Measurements from ENCODE around the gene OTOG. TPM values are rescaled to one million over a fixed set of nuclear protein-coding genes. Genes with fewer than 3 reads are reported as not detected.
A peak's percentile ranks its signal among the peaks of the same experiment; 100 is the strongest.

OTOG gene
- total RNA-seq, 1 donor from 2014 or later, result not detected

GRCh38 chr11:17653611-17654010 is 106.6 kb downstream of the OTOG start:
- ATAC-seq, result no peak

DNA sequence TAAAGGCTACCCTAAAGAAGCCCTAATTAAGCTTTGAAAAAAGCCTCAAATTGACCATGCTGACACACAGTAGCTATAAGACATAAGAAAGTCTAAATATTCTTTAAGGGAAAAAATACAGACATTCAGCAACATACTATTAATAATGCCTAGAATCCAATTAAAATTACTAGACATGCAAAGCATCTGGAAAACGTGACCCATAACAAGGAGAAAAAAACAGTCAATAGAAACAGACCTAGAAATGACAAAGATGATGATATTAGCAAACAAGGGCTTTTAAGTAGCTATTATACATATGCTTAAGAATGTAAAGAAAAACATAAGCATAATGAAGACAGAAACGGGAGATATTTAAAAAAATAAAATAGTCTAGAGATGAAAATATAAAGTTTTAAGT is 108.6 kb downstream of the OTOG start:
- no peak for ATAC-seq

- ATAC-seq, result no peak
Measured at GRCh38 chr11:17658211-17658610, 111.2 kb downstream of the OTOG start.

- ATAC-seq, result no peak
Measured at GRCh38 chr11:17668166-17668565, 121.1 kb downstream of the OTOG start.

DNA sequence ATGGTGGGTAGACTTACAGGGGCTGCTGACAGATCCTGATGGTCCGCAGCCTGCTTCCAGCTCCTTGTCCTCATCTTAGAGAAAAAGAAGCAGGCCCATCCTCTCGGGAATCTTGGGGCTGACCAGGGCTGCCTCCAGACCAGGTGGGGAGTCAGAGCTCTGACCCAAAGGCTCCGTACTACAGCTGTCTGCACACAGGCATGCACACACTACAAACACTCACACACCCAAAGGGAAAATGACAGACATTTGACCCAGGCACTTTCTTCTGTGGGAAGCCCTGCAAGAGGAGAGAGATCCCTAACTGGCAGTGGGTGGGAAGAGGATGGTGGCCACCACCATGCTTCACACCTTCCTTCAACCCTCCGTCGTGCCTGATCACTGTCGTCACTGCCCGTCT is 125.4 kb downstream of the OTOG start:
- no peak for ATAC-seq

DNA sequence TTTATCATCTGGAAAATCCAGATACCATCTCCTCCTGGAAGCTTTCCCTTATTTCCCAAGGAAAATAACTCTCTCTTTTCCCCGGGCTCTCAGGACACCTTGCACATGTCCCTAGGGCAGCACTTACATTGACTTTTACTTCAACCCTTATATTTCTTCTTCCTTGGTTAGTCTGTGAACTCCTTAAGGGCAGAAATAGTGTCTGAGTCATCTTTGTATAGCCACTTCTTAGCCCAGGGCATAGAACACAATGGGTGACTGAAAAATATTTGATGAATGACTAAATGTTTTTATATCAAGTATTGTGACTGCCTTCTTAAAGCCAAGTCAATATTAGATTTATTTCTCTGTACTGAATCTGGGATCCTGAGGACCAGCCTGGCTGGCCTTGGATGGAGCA is 126.9 kb downstream of the OTOG start:
- ATAC-seq, result no peak

GRCh38 chr11:17682848-17683247 is 135.8 kb downstream of the OTOG start:
- ATAC-seq, result no peak

DNA sequence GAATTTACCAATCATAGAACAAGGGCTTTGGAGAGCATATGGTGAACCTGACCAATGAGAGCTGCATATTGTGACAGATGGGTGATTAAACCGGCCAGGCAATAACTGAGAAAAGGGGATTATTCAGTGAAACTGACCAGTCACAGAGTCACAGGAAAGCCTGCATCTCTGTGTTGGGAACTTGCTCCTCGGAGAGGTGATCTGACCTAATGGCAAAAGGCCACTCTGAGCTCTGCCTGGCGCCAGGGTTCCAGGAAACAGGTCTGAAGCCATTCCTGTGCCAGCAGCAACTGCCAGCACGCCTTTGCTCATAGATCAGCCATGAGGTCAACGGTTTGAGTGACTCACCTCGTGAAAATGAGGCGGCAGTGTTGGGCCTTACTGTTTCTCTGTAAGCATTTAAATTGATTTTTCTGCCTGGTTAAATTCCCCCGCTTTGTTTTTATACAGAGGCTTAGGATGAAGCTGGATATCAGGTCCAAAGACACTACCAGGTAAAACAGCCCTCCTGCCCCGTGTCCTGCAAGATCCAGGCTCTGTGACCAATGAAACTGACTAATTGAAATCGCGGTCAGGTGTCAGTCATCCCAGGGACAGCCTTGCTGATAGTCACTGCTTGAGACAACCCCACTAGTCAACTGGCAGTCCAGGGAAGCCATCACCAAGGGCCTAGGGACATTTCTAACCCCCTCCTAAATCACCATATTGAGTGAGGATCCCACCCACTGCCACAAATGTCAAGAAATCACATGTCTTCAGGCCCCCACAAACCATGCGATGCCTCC is 136.5 kb downstream of the OTOG start:
- peak; percentile 68 for ATAC-seq

GRCh38 chr11:17684550-17684949 is 137.5 kb downstream of the OTOG start:
- no peak for ATAC-seq

GRCh38 chr11:17686231-17686980 is 139.3 kb downstream of the OTOG start:
- no peak for ATAC-seq

DNA sequence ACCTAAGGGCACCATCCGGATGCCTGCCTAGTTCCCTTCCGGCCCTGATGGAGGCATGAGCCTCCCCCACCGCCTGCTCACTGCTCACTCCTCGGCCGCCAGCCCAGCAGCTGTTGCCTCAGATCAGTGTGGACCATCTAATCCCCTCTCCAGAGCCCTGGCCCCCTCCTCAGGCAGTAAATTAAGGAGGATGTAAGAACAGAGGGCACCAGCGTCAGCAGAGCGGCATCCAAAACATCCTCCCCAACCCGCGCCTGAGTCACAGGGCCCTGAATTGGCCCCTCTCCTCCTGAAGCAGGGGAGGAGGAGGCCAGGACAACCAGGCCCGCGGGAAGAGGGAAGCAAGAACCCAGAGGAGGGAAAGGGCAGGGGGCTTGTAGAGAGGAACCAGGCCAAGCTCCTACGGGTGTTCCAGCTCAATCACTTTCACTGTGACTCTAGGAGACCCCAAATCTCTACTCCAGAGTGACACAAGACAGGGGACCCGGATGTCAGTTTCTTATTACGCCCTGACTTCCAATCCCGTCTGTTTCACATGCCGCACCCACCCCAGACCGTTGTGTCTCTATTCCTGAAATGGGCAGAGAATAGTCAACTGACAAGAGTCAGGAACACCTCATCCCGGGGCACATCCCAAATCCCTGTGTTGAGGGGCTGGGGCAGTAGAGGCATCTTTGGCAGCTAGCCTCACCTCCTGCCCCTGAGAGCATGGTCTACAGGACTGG is 141.0 kb downstream of the OTOG start:
- ATAC-seq, result no peak

GRCh38 chr11:17691550-17691949 is 144.5 kb downstream of the OTOG start:
- ATAC-seq, result no peak

GRCh38 chr11:17691976-17692375 is 144.9 kb downstream of the OTOG start:
- no peak for ATAC-seq

- ATAC-seq, result no peak
Measured at GRCh38 chr11:17692931-17693330, 145.9 kb downstream of the OTOG start.

GRCh38 chr11:17693531-17693930 is 146.5 kb downstream of the OTOG start:
- no peak for ATAC-seq

DNA sequence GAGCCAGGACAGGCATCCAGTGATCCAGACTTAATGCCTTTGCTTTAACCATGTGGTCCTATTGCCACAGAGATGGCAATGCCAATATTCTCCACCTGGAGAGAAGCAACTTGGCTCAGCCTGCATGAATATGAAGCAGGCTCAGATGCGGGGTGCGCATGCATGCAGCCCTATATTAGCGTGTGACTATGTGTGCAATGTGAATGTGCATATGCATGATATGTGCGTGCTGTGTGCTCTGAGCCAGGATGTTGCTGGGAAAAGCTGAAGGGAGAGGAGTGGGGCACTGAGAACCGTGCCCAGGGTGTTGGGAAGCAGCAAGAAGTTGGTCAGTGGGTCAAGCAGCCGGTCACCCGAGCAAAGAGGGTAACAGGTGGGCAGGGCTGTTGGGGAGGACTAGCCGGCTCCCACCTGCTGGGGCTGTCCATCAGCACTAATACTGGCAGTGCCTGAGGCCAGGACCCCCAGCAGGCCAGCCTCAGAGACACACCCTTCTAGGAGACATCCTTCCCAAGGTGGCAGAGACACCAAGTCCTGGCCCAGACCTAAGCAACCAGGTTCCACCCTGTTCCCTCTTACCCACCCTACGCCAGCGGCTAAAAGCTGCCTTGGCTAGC is 147.5 kb downstream of the OTOG start:
- ATAC-seq, result no peak

- peak; percentile 22 for ATAC-seq
Measured at GRCh38 chr11:17695454-17696441, 148.7 kb downstream of the OTOG start.

- ATAC-seq, result no peak
Measured at GRCh38 chr11:17696741-17697140, 149.7 kb downstream of the OTOG start.
